Loucy (cell line): Measurements from ENCODE around the gene GNB3.

Source experiments
- CTCF ChIP-seq: fragments of 200-600 bp; sonication (generic); conservative IDR thresholded peaks from 2 replicates; pipeline ENCODE4 v1.5.1; 2014; ENCODE audit warnings: mild to moderate bottlenecking, antibody characterized with exemption, low read length
- EZH2phosphoT487 ChIP-seq: fragments of 200-600 bp; IDR thresholded peaks from 2 replicates; pipeline ENCODE4 v1.6.1; 2018; ENCODE audit warnings: antibody characterized with exemption, mild to moderate bottlenecking, moderate library complexity, borderline replicate concordance

GRCh38 chr12:6871052-6871957, 30.6 kb downstream of the GNB3 start:
- TF ChIP-seq CTCF: no peak
- TF ChIP-seq EZH2phosphoT487: no peak
